ENCODE measurements around the gene COX8C.
A peak's percentile ranks its signal among the peaks of the same experiment; 100 is the strongest.

COX8C gene

GRCh38 chr14:93317875-93318807 lies 28.8 kb upstream of the COX8C start:
- Histone ChIP-seq H3K27ac (ENCODE audit: low read depth, low read length) (no peak overlapping the region), H3K4me1 (ENCODE audit: control insufficient read depth, low read length) (peaks cover 20% of the 10 kb centered on the region), H3K27me3 (ENCODE audit: control insufficient read depth, low read length) (no peaks in the 10 kb centered on the region), H4K20me1 (ENCODE audit: control insufficient read depth, insufficient read depth, low read depth, low read length) (peaks cover 6% of the 10 kb centered on the region; the same call in 1 of the 2 replicates), H3K9me3 (ENCODE audit: control insufficient read depth, insufficient read depth, low read length) (no peaks in the 10 kb centered on the region), H3K4me2 (ENCODE audit: low read length) (no peak overlapping the region), H3K79me2 (ENCODE audit: control insufficient read depth, low read length) (peaks cover 81% of the 10 kb centered on the region), H3K36me3 (ENCODE audit: control insufficient read depth, low read length) (peaks cover 22% of the 10 kb centered on the region), H3K4me3 (ENCODE audit: low read length) (no peak overlapping the region), H3F3A (ENCODE audit: control insufficient read depth, insufficient read depth) (peaks cover 3% of the 10 kb centered on the region; the same call in 1 of the 2 replicates), H3K9me2 (replicated peaks; ENCODE audit: control insufficient read depth, low read length) (no peaks in the 10 kb centered on the region)
- no peak for TF ChIP-seq EZH2phosphoT487 (IDR thresholded peaks at IDR 0.05; ENCODE audit: borderline replicate concordance, low read length)
- TF ChIP-seq CTCF (IDR thresholded peaks at IDR 0.05; ENCODE audit: low read depth, low read length, poor library complexity, severe bottlenecking) = no peak

- Histone ChIP-seq H3K4me2 (ENCODE audit: low read length) (no peak overlapping the region), H3K9me2 (replicated peaks; ENCODE audit: control insufficient read depth, low read length) (no peaks in the 10 kb centered on the region), H3K79me2 (ENCODE audit: control insufficient read depth, low read length) (peaks cover 82% of the 10 kb centered on the region), H3K27me3 (ENCODE audit: control insufficient read depth, low read length) (no peaks in the 10 kb centered on the region), H3K36me3 (ENCODE audit: control insufficient read depth, low read length) (peaks cover 28% of the 10 kb centered on the region), H4K20me1 (ENCODE audit: control insufficient read depth, insufficient read depth, low read depth, low read length) (peaks cover 9% of the 10 kb centered on the region; the same call in 1 of the 2 replicates), H3K4me3 (ENCODE audit: low read length) (no peak overlapping the region), H3K4me1 (ENCODE audit: control insufficient read depth, low read length) (peaks cover 23% of the 10 kb centered on the region), H3F3A (ENCODE audit: control insufficient read depth, insufficient read depth) (peaks cover 6% of the 10 kb centered on the region), H3K27ac (ENCODE audit: low read depth, low read length) (no peak overlapping the region), H3K9me3 (ENCODE audit: control insufficient read depth, insufficient read depth, low read length) (no peaks in the 10 kb centered on the region)
- TF ChIP-seq CTCF (IDR thresholded peaks at IDR 0.05; ENCODE audit: low read depth, low read length, poor library complexity, severe bottlenecking) (no peak), EZH2phosphoT487 (IDR thresholded peaks at IDR 0.05; ENCODE audit: borderline replicate concordance, low read length) (no peak)
These were observed 28.1 kb upstream of the COX8C start for GRCh38 chr14:93318927-93319326.

- Histone ChIP-seq H3K9me2 (replicated peaks; ENCODE audit: control insufficient read depth, low read length) (no peaks in the 10 kb centered on the region), H3F3A (ENCODE audit: control insufficient read depth, insufficient read depth) (peaks cover 6% of the 10 kb centered on the region), H3K79me2 (ENCODE audit: control insufficient read depth, low read length) (peaks cover 85% of the 10 kb centered on the region), H3K4me3 (ENCODE audit: low read length) (no peak overlapping the region), H3K27ac (ENCODE audit: low read depth, low read length) (no peak overlapping the region), H3K9me3 (ENCODE audit: control insufficient read depth, insufficient read depth, low read length) (no peaks in the 10 kb centered on the region), H4K20me1 (ENCODE audit: control insufficient read depth, insufficient read depth, low read depth, low read length) (peaks cover 9% of the 10 kb centered on the region; the same call in 1 of the 2 replicates), H3K4me2 (ENCODE audit: low read length) (peak overlapping the region; percentile 24; the same call in 1 of the 2 replicates), H3K36me3 (ENCODE audit: control insufficient read depth, low read length) (peaks cover 34% of the 10 kb centered on the region), H3K27me3 (ENCODE audit: control insufficient read depth, low read length) (no peaks in the 10 kb centered on the region), H3K4me1 (ENCODE audit: control insufficient read depth, low read length) (peaks cover 24% of the 10 kb centered on the region)
- TF ChIP-seq EZH2phosphoT487 (IDR thresholded peaks at IDR 0.05; ENCODE audit: borderline replicate concordance, low read length) (no peak), CTCF (IDR thresholded peaks at IDR 0.05; ENCODE audit: low read depth, low read length, poor library complexity, severe bottlenecking) (no peak)
These were observed 27.5 kb upstream of the COX8C start for GRCh38 chr14:93319494-93319893.

All from DOHH2 (cell line).